SK-N-SH treated with all-trans-retinoic acid at 6 μM for 48 hours (cell line): ENCODE data around the gene HMX1.

ENCODE experiments used
- ATAC-seq: fragments of 200-7000 bp; cut with Tn5 transposase; 3 replicates; pipeline ENCODE4 v1.9.1; 2020; ENCODE audit warnings: mild to moderate bottlenecking, moderate library complexity
- ARNTL ChIP-seq: fragments of 450-650 bp; formaldehyde crosslinking; IDR thresholded peaks from 2 replicates; pipeline ENCODE4 v1.5.0; 2020; ENCODE audit warnings: low read depth, mild to moderate bottlenecking, moderate library complexity, borderline replicate concordance
- CSDC2 ChIP-seq: fragments of 250-450 bp; sonication (Bioruptor Pico); IDR thresholded peaks from 2 replicates; pipeline ENCODE4 v1.5.0; 2020; ENCODE audit warnings: mild to moderate bottlenecking, moderate library complexity
- ESRRG ChIP-seq: fragments of 250-450 bp; sonication (Bioruptor Pico); IDR thresholded peaks from 2 replicates; pipeline ENCODE4 v1.6.1; 2021; ENCODE audit warnings: mild to moderate bottlenecking
- GLIS3 ChIP-seq: fragments of 250-450 bp; sonication (Bioruptor Pico); IDR thresholded peaks from 2 replicates; pipeline ENCODE4 v1.5.0; 2020; ENCODE audit warnings: mild to moderate bottlenecking, moderate library complexity
- ISL1 ChIP-seq: fragments of 250-450 bp; sonication (Bioruptor Pico); IDR thresholded peaks from 2 replicates; pipeline ENCODE4 v2.1.2; 2022; ENCODE audit warnings: mild to moderate bottlenecking, moderate library complexity
- OSR1 ChIP-seq: fragments of 250-450 bp; sonication (Bioruptor Pico); IDR thresholded peaks from 2 replicates; pipeline ENCODE4 v1.8.0; 2022; ENCODE audit warnings: moderate library complexity, mild to moderate bottlenecking, inconsistent platforms
- PPARA ChIP-seq: fragments of 250-450 bp; sonication (Bioruptor Pico); IDR thresholded peaks from 2 replicates; pipeline ENCODE4 v1.5.0; 2020; ENCODE audit warnings: mild to moderate bottlenecking, borderline replicate concordance
- SNAI2 ChIP-seq: fragments of 250-450 bp; sonication (Bioruptor Pico); IDR thresholded peaks from 2 replicates; pipeline ENCODE4 v1.5.0; 2020; ENCODE audit warnings: mild to moderate bottlenecking, moderate library complexity
- TCF4 ChIP-seq: fragments of 250-450 bp; sonication (Bioruptor Pico); IDR thresholded peaks from 2 replicates; pipeline ENCODE4 v1.8.0; 2021; ENCODE audit warnings: mild to moderate bottlenecking, moderate library complexity, borderline replicate concordance
- TOX ChIP-seq: fragments of 250-450 bp; sonication (Bioruptor Pico); IDR thresholded peaks from 2 replicates; pipeline ENCODE4 v1.8.0; 2021; ENCODE audit warnings: mild to moderate bottlenecking, moderate library complexity, borderline replicate concordance
- ZC3H10 ChIP-seq: fragments of 250-450 bp; sonication (Bioruptor Pico); IDR thresholded peaks from 2 replicates; pipeline ENCODE4 v1.5.1; 2021; ENCODE audit warnings: mild to moderate bottlenecking, moderate library complexity
- ZFP3 ChIP-seq: fragments of 250-450 bp; sonication (Bioruptor Pico); IDR thresholded peaks from 2 replicates; pipeline ENCODE4 v1.5.0; 2020; ENCODE audit warnings: mild to moderate bottlenecking, moderate library complexity
- ZNF565 ChIP-seq: fragments of 450-650 bp; formaldehyde crosslinking; conservative IDR thresholded peaks from 2 replicates; pipeline ENCODE4 v1.5.0; 2020; ENCODE audit warnings: low read depth, mild to moderate bottlenecking, moderate library complexity
- ZNF70 ChIP-seq: fragments of 450-650 bp; formaldehyde crosslinking; IDR thresholded peaks from 2 replicates; pipeline ENCODE4 v1.5.0; 2020; ENCODE audit warnings: mild to moderate bottlenecking, moderate library complexity
- ZNF8 ChIP-seq: fragments of 450-650 bp; formaldehyde crosslinking; IDR thresholded peaks from 2 replicates; pipeline ENCODE4 v1.5.0; 2020; ENCODE audit warnings: mild to moderate bottlenecking, moderate library complexity
- TF ChIP-seq, protein P1 (sequence below): fragments of 250-450 bp; sonication (Bioruptor Pico); IDR thresholded peaks from 2 replicates; pipeline ENCODE4 v1.8.0; 2021; ENCODE audit warnings: low read depth, mild to moderate bottlenecking, moderate library complexity, borderline replicate concordance
- TF ChIP-seq, protein P2 (sequence below): fragments of 250-450 bp; sonication (Bioruptor Pico); IDR thresholded peaks from 2 replicates; pipeline ENCODE4 v1.5.1; 2021; ENCODE audit warnings: mild to moderate bottlenecking, moderate library complexity
- TF ChIP-seq, protein P3 (sequence below): fragments of 250-450 bp; sonication (Bioruptor Pico); IDR thresholded peaks from 2 replicates; pipeline ENCODE4 v1.5.1; 2020; ENCODE audit warnings: low read depth, mild to moderate bottlenecking, moderate library complexity
- TF ChIP-seq, protein P4 (sequence below): fragments of 250-450 bp; sonication (Bioruptor Pico); IDR thresholded peaks from 2 replicates; pipeline ENCODE4 v1.8.0; 2020; ENCODE audit warnings: mild to moderate bottlenecking, moderate library complexity, borderline replicate concordance

HMX1 gene

DNA sequence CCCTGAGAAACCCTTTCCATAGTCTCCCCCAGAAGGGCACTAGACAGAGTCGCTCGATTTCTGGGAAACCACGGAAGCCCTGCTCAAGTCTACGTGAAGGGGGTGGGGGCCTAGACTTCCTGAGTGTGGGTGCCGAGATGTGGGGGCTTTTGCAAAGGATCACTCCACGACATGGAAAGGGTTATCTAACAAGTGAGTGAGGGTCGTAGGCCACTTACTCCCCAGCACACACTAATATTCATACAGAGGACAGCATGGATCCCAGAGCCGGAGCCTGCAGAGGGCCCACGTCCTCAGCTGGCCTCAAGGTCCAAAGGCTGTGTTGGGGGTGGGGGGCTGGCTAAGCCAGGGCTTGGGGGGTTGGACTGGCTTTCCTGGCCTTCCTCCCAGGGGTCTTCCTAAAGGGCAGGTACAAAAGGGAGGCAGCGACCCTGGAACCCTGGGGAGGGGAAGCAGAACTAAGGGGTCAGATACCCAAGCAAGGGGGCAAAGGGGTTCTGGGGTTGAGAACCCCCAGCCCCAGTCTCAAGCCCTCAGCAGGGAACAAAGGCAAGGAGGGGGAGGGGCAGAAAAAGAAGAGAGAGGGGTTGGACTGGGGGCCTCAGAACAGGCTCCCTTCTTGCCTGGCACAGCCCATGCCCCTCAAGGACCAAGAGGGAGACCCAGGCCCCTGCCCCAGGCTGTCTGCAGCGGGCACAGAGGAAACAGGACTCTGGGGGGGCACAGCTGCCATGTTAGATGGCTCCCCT is 1.6 kb downstream of the HMX1 start:
- no peak for ATAC-seq
- no peak for TF ChIP-seq TCF4 (CRISPR knock-in tag)
- TF ChIP-seq, protein P1, sequence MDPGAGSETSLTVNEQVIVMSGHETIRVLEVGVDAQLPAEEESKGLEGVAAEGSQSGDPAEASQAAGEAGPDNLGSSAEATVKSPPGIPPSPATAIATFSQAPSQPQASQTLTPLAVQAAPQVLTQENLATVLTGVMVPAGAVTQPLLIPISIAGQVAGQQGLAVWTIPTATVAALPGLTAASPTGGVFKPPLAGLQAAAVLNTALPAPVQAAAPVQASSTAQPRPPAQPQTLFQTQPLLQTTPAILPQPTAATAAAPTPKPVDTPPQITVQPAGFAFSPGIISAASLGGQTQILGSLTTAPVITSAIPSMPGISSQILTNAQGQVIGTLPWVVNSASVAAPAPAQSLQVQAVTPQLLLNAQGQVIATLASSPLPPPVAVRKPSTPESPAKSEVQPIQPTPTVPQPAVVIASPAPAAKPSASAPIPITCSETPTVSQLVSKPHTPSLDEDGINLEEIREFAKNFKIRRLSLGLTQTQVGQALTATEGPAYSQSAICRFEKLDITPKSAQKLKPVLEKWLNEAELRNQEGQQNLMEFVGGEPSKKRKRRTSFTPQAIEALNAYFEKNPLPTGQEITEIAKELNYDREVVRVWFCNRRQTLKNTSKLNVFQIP (CRISPR knock-in tag) = no peak
- TF ChIP-seq CSDC2 (CRISPR knock-in tag) = no peak

DNA sequence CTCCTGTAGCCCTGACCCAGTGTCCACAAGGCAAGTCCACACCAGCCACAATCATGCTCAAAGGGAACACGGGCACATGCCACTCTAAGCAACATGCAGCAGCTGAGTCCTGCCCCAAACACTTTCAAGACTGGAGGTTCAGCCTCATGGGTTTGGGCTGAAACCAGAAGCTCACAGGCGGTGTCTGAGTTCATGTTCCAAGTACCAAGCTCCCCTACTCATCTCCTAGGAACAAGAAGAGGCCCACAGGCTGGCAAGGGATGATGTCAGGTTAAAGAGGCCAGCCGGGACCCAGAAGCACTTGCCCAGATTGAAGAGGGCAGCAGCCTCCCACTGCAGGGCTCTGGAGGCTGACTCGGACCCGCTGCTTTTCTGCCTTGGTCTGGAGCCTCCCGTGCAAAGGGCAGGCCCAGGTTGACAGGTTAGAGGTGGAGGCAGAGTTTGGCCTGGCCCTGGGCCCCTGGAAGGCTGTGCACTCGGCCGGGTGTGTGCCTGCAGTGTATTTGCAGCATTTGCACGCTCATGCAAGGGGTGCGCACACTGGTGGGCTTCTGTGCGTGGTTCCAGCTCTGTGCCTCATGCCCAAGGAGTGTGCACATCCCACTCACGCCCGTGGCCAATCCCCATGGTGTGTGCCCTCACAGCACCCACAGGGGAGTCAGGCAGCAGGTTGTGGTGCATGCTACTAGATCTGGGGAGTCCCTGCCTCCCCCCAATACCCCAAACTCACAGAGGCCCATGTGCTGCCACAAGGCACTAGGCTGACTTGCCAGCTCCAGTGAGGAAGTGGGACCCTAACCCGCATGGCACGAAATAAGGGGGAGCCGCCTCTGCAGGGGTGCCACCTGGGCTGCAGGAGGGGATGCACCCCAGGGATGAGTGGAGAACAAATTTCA is 2.4 kb downstream of the HMX1 start:
- TF ChIP-seq, protein P2, sequence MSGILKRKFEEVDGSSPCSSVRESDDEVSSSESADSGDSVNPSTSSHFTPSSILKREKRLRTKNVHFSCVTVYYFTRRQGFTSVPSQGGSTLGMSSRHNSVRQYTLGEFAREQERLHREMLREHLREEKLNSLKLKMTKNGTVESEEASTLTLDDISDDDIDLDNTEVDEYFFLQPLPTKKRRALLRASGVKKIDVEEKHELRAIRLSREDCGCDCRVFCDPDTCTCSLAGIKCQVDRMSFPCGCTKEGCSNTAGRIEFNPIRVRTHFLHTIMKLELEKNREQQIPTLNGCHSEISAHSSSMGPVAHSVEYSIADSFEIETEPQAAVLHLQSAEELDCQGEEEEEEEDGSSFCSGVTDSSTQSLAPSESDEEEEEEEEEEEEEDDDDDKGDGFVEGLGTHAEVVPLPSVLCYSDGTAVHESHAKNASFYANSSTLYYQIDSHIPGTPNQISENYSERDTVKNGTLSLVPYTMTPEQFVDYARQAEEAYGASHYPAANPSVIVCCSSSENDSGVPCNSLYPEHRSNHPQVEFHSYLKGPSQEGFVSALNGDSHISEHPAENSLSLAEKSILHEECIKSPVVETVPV (CRISPR knock-in tag) = no peak
- TF ChIP-seq SNAI2 (CRISPR knock-in tag) = no peak
- TF ChIP-seq TCF4 (CRISPR knock-in tag) = no peak
- TF ChIP-seq ZFP3 (CRISPR knock-in tag) = no peak
- TF ChIP-seq GLIS3 (CRISPR knock-in tag) = no peak
- TF ChIP-seq ISL1 (CRISPR knock-in tag) = no peak
- TF ChIP-seq, protein P3, sequence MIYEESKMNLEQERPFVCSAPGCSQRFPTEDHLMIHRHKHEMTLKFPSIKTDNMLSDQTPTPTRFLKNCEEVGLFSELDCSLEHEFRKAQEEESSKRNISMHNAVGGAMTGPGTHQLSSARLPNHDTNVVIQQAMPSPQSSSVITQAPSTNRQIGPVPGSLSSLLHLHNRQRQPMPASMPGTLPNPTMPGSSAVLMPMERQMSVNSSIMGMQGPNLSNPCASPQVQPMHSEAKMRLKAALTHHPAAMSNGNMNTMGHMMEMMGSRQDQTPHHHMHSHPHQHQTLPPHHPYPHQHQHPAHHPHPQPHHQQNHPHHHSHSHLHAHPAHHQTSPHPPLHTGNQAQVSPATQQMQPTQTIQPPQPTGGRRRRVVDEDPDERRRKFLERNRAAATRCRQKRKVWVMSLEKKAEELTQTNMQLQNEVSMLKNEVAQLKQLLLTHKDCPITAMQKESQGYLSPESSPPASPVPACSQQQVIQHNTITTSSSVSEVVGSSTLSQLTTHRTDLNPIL (CRISPR knock-in tag) = no peak
- TF ChIP-seq, protein P4, sequence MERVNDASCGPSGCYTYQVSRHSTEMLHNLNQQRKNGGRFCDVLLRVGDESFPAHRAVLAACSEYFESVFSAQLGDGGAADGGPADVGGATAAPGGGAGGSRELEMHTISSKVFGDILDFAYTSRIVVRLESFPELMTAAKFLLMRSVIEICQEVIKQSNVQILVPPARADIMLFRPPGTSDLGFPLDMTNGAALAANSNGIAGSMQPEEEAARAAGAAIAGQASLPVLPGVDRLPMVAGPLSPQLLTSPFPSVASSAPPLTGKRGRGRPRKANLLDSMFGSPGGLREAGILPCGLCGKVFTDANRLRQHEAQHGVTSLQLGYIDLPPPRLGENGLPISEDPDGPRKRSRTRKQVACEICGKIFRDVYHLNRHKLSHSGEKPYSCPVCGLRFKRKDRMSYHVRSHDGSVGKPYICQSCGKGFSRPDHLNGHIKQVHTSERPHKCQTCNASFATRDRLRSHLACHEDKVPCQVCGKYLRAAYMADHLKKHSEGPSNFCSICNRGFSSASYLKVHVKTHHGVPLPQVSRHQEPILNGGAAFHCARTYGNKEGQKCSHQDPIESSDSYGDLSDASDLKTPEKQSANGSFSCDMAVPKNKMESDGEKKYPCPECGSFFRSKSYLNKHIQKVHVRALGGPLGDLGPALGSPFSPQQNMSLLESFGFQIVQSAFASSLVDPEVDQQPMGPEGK (CRISPR knock-in tag) = no peak
- no peak for TF ChIP-seq TOX
- no peak for TF ChIP-seq ZNF565
- TF ChIP-seq ZNF70 = no peak
- no peak for TF ChIP-seq ZC3H10 (CRISPR knock-in tag)
- TF ChIP-seq OSR1 = no peak
- TF ChIP-seq, protein P1 (CRISPR knock-in tag) = no peak
- no peak for TF ChIP-seq ZNF8 (CRISPR knock-in tag)
- no peak for TF ChIP-seq ARNTL (CRISPR knock-in tag)
- TF ChIP-seq ESRRG (CRISPR knock-in tag) = no peak
- ATAC-seq = no peak

DNA sequence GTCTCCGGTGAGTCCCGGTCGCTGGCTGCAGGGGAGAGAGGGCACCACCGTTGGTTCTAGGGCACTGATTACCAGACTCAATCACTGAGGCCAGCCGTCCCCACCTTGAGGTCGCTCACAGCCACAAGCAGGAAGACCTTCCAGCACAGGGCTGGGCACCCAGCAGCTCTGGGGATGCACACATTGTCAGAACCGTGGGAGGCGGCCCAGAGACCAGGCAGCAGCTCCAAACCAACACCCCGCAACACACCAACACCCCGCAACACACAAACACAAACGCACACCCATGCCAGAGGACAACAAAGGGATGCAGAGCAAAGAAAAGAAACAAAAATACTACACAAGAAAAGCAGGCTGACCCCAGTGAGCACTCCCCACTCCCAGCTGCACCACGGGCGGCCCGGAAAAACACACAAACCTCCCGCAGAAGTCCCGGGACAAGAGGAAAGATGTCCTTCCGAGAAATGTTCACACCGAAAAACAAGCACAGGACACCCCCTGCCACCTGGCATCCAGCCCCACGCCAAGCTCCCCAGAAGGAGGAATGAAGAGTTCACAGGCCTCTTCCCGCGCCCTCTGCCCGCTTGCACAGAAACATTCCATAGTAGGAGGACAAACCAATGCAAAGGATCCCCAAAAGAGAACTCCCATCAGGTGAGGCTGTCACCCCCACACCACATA is 3.2 kb downstream of the HMX1 start:
- ATAC-seq = no peak
- TF ChIP-seq, protein P3 (CRISPR knock-in tag) = no peak
- no peak for TF ChIP-seq OSR1
- TF ChIP-seq CSDC2 (CRISPR knock-in tag) = no peak
- TF ChIP-seq, protein P2 (CRISPR knock-in tag) = no peak
- TF ChIP-seq PPARA (CRISPR knock-in tag) = no peak
- no peak for TF ChIP-seq GLIS3 (CRISPR knock-in tag)
- TF ChIP-seq ISL1 (CRISPR knock-in tag) = no peak
- no peak for TF ChIP-seq ZNF8 (CRISPR knock-in tag)
- TF ChIP-seq SNAI2 (CRISPR knock-in tag) = no peak
- TF ChIP-seq, protein P4 (CRISPR knock-in tag) = no peak
- no peak for TF ChIP-seq ZFP3 (CRISPR knock-in tag)
